ENCODE measurements around the gene NR1D1. TPM values are rescaled to one million over a fixed set of nuclear protein-coding genes. Genes with fewer than 3 reads are reported as not detected.

Gene NR1D1
- total RNA-seq, 4 donors from 2014 or later: 62.1 to 184 (median 96.0) TPM

GRCh38 chr17:40072040-40072734 lies 28.2 kb downstream of the NR1D1 start:
- TF ChIP-seq POLR2AphosphoS5 (IDR thresholded peaks at IDR 0.05): peak in 2 of 3 donors; percentile 3 to 37
- no peak for TF ChIP-seq POLR2A (IDR thresholded peaks at IDR 0.05)
- no peaks in the 10 kb centered on the region for H3K27me3 ChIP-seq
- peak in 1 of 2 donors; percentile 93 for DNase-seq (ENCODE audit: low spot score in 2 of 2)
- 7% methylated on average over 17 of the region's 19 CpGs for WGBS
- H3K9me3 ChIP-seq: no peaks in the 10 kb centered on the region
- peaks cover 97% of the 10 kb centered on the region for H3K4me1 ChIP-seq
- H3K4me3 ChIP-seq: peak overlapping the region; percentile 31
- H3K36me3 ChIP-seq: peaks cover 11% of the 10 kb centered on the region
- peak overlapping the region; percentile 91 for H3K27ac ChIP-seq

- no peak for TF ChIP-seq CTCF (IDR thresholded peaks at IDR 0.05)
- no peak for TF ChIP-seq POLR2AphosphoS5 (IDR thresholded peaks at IDR 0.05)
- TF ChIP-seq POLR2A (IDR thresholded peaks at IDR 0.05): no peak
- TF ChIP-seq EP300 (IDR thresholded peaks at IDR 0.05): no peak
- DNase-seq (ENCODE audit: low spot score in 2 of 2): no peak
These were observed 28.9 kb downstream of the NR1D1 start for GRCh38 chr17:40071313-40072039.

GRCh38 chr17:40070709-40071312 lies 29.6 kb downstream of the NR1D1 start:
- 26% methylated on average over 8 of the region's 8 CpGs for WGBS
- H3K4me3 ChIP-seq: peak overlapping the region; percentile 39
- no peaks in the 10 kb centered on the region for H3K9me3 ChIP-seq
- peaks cover 8% of the 10 kb centered on the region for H3K36me3 ChIP-seq
- H3K4me1 ChIP-seq: peaks cover 98% of the 10 kb centered on the region
- H3K27me3 ChIP-seq: no peaks in the 10 kb centered on the region
- TF ChIP-seq EP300 (IDR thresholded peaks at IDR 0.05) (no peak), POLR2AphosphoS5 (IDR thresholded peaks at IDR 0.05) (no peak), POLR2A (IDR thresholded peaks at IDR 0.05) (no peak)
- no peak for DNase-seq (ENCODE audit: low spot score in 2 of 2)
- H3K27ac ChIP-seq: peak overlapping the region; percentile 91

More at GRCh38 chr17:40071313-40072039, 28.9 kb downstream of the NR1D1 start:
- Histone ChIP-seq H3K27ac (peak overlapping the region; percentile 91), H3K36me3 (peaks cover 8% of the 10 kb centered on the region), H3K27me3 (no peaks in the 10 kb centered on the region), H3K4me1 (peaks cover 100% of the 10 kb centered on the region), H3K4me3 (peak overlapping the region; percentile 31), H3K9me3 (no peaks in the 10 kb centered on the region)
- 35% methylated on average over 14 of the region's 16 CpGs for WGBS

GRCh38 chr17:40069751-40070708 lies 30.4 kb downstream of the NR1D1 start:
- TF ChIP-seq EP300 (IDR thresholded peaks at IDR 0.05): no peak
- TF ChIP-seq CTCF (IDR thresholded peaks at IDR 0.05): peak; percentile 10 to 17
- Histone ChIP-seq H3K4me3 (peak overlapping the region; percentile 39), H3K27me3 (no peaks in the 10 kb centered on the region), H3K36me3 (peaks cover 8% of the 10 kb centered on the region), H3K4me1 (peaks cover 98% of the 10 kb centered on the region), H3K9me3 (no peaks in the 10 kb centered on the region), H3K27ac (peak overlapping the region; percentile 91)
- 24% methylated on average over 11 of the region's 14 CpGs for WGBS
- no peak for DNase-seq (ENCODE audit: low spot score in 2 of 2)

GRCh38 chr17:40068917-40069750 lies 31.3 kb downstream of the NR1D1 start:
- TF ChIP-seq POLR2A (IDR thresholded peaks at IDR 0.05): no peak
- TF ChIP-seq POLR2AphosphoS5 (IDR thresholded peaks at IDR 0.05): no peak
- no peak for TF ChIP-seq CTCF (IDR thresholded peaks at IDR 0.05)
- TF ChIP-seq EP300 (IDR thresholded peaks at IDR 0.05): no peak
- DNase-seq (ENCODE audit: low spot score in 2 of 2): peak; percentile 94 to 95
- 2% methylated on average over 11 of the region's 14 CpGs for WGBS
- Histone ChIP-seq H3K27me3 (no peaks in the 10 kb centered on the region), H3K27ac (peak overlapping the region; percentile 91), H3K9me3 (no peaks in the 10 kb centered on the region), H3K4me3 (peak overlapping the region; percentile 39), H3K36me3 (peaks cover under 1% of the 10 kb centered on the region), H3K4me1 (peaks cover 98% of the 10 kb centered on the region)

Measured in suprapubic skin (tissue), 4 donors.